Transverse colon (tissue), 4 donors: Measurements from ENCODE around the gene PRG3. TPM values are rescaled to one million over a fixed set of nuclear protein-coding genes. Genes with fewer than 3 reads are reported as not detected.

Experiments used
- DNase-seq: peaks from one replicate; pipeline ENCODE4 v3.0.0-alpha.2; 2019
- H3K27ac ChIP-seq, 4 donors: fragments of 200-600 bp; sonication (generic); 2 replicates each; pipeline ENCODE4 v1.5.1; 2016 to 2018; ENCODE audit warnings: inconsistent platforms in 4 of 4
- H3K27me3 ChIP-seq: fragments of 200-600 bp; sonication (generic); 2 replicates; pipeline ENCODE4 v1.5.1; 2017; ENCODE audit warnings: inconsistent platforms
- H3K36me3 ChIP-seq, 4 donors: fragments of 200-600 bp; sonication (generic); 2 replicates each; pipeline ENCODE4 v1.5.1; 2017 to 2019; ENCODE audit warnings: inconsistent platforms in 4 of 4
- H3K4me1 ChIP-seq, 4 donors: fragments of 200-600 bp; sonication (generic); 2 replicates each; pipeline ENCODE4 v1.5.1; 2017 to 2020; ENCODE audit warnings: inconsistent platforms in 4 of 4
- H3K4me3 ChIP-seq, 4 donors: fragments of 200-600 bp; sonication (generic); 1 replicate in 1 of 4; 2 replicates in 3 of 4; pipeline versions ENCODE4 v1.5.1 to v1.6.1; 2017 to 2019; ENCODE audit warnings: inconsistent platforms in 4 of 4
- H3K9me3 ChIP-seq, 2 donors: fragments of 200-600 bp; sonication (generic); 2 replicates each; pipeline ENCODE4 v1.5.1; 2017 to 2019; ENCODE audit warnings: inconsistent platforms in 2 of 2
- EP300 ChIP-seq: sonication (generic); formaldehyde crosslinking; IDR thresholded peaks from one replicate; pipeline ENCODE4 v1.6.1; 2017; ENCODE audit warnings: antibody characterized with exemption, low read depth
- POLR2A ChIP-seq: fragments of 450-650 bp; IDR thresholded peaks from one replicate; pipeline ENCODE4 v1.6.1; 2016; ENCODE audit warnings: antibody characterized with exemption, mild to moderate bottlenecking, moderate library complexity
- POLR2AphosphoS5 ChIP-seq, 3 donors: sonication (generic); formaldehyde crosslinking; IDR thresholded peaks; one replicate each; pipeline ENCODE4 v1.6.1; 2016; ENCODE audit warnings: antibody characterized with exemption in 3 of 3
- WGBS, 2 donors: methylation state at CpG; one replicate each; pipeline ENCODE4 v1.1.5; 2018; ENCODE audit warnings: low coverage in 1 of 2; 5-methylcytosine and 5-hydroxymethylcytosine counted together
- in situ Hi-C, 4 donors: fragments of 200-750 bp; cut with MboI; loops; one replicate each; pipeline versions ENCODE4 v1.15.0 to v1.15.1; 2017; ENCODE audit warnings: low sequenced_read_pairs in 3 of 4, low pct_ligation_motif_present in 1 of 4, low pct_unique_long_range_greater_than_20kb in 1 of 4
- intact Hi-C: fragments of 100-400 bp; cut with DNase I; formaldehyde crosslinking; loops from one replicate; pipeline ENCODE4 v1.15.1; 2023; ENCODE audit warnings: low total_unique reads
- total RNA-seq, 4 donors: library from RNA; depleted of rRNA; stranded (reverse); fragments of >200 nt; gene quantifications; one replicate each; pipeline ENCODE4 v1.1.0, GENCODE V29; 2016
- TF ChIP-seq, protein P1 (sequence below), 5 experiments: fragments of 200-600 bp in 3 of 5; fragments of 450-650 bp in 2 of 5; sonication (generic) in 3 of 5; IDR thresholded peaks; 1 replicate in 2 of 5; 2 replicates in 3 of 5; pipeline ENCODE4 v1.5.1; 2016 to 2017; ENCODE audit warnings: antibody characterized with exemption in 5 of 5, inconsistent platforms in 3 of 5, mild to moderate bottlenecking in 2 of 5, moderate library complexity in 1 of 5

The PRG3 gene
- total RNA-seq, 4 donors from 2014 or later, result not detected

DNA sequence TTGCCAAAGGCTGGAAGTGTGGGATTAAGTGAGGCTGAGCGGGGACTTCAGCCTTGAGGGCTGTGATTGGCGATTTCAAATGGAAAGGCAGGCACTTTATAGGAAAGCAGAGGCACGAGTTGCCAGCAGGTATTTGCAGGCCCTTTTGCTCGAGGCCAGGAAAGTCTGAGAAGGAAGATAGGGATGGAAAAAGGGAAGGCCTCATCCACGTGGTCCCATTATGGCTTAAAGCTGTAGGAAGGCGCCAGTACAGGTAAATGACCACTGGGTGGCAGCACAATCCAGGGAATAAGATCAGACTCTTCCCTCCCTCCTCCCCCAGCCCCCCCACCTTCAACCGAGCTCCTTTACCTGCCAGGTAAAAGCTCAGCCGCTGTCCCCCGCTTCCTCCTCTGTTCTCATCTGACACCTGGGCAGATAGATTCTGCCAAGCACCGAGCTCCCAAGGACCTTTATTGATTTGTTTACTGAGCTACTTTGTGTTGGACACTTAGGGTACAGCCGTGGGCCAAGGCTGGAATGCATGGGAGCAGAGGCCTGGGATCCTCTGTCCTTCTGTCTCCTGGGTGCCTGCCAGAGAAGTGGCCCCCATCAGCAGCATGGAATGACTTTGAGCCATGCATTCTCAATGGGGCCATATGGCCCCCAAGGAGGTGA is 35.3 kb downstream of the PRG3 start:
- H3K27ac ChIP-seq, result no peak overlapping the region
- H3K4me3 ChIP-seq, result no peak overlapping the region
- H3K4me1 ChIP-seq, result peaks cover 0 to 9% (median 0%) of the 10 kb centered on the region in 4 donors
- in situ Hi-C loops, result loop anchor here in 3 of 4 donors (10.0 to 25.0 kb wide), 3 partner anchors 142 to 299 kb away; partner anchors contain the start of gene YPEL4 (in 3 of the 3)
- 24 to 30% methylated on average over 5 to 11 of the region's 11 CpGs for WGBS, 2 donors
- no peaks in the 10 kb centered on the region for H3K27me3 ChIP-seq
- DNase-seq, result peak; percentile 84
- H3K9me3 ChIP-seq, result no peaks in the 10 kb centered on the region
- intact Hi-C loops, result no loop called here
- TF ChIP-seq POLR2AphosphoS5 (IDR thresholded peaks at IDR 0.05) (no peak), POLR2A (no peak), EP300 (no peak)
- TF ChIP-seq, protein P1, sequence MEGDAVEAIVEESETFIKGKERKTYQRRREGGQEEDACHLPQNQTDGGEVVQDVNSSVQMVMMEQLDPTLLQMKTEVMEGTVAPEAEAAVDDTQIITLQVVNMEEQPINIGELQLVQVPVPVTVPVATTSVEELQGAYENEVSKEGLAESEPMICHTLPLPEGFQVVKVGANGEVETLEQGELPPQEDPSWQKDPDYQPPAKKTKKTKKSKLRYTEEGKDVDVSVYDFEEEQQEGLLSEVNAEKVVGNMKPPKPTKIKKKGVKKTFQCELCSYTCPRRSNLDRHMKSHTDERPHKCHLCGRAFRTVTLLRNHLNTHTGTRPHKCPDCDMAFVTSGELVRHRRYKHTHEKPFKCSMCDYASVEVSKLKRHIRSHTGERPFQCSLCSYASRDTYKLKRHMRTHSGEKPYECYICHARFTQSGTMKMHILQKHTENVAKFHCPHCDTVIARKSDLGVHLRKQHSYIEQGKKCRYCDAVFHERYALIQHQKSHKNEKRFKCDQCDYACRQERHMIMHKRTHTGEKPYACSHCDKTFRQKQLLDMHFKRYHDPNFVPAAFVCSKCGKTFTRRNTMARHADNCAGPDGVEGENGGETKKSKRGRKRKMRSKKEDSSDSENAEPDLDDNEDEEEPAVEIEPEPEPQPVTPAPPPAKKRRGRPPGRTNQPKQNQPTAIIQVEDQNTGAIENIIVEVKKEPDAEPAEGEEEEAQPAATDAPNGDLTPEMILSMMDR (IDR thresholded peaks at IDR 0.05), result peak; percentile 70 to 86 (median 80)
- H3K36me3 ChIP-seq, result no peaks in the 10 kb centered on the region

DNA sequence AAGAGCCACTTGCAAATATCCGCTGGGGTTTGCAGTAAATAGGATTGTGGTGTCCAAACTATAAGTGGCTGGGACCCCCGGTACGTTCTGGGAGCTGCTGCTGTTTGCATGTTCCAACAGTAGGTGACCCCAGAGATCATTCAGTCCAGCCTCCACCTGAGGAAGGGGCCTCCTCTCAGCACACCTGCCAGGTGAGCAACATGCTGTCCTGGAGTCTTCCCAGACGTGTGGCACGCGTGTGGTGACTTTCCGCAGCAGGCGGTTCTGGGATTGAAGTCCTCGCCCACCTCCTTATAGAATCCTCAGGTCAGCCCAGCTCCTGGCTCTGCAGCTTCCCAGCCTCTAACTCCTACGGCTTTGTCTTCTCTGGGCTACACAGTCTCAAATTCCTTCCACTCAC is 36.1 kb downstream of the PRG3 start:
- Histone ChIP-seq H3K4me3 (no peak overlapping the region), H3K9me3 (no peaks in the 10 kb centered on the region), H3K36me3 (no peaks in the 10 kb centered on the region), H3K27me3 (no peaks in the 10 kb centered on the region), H3K4me1 (peaks cover 0 to 7% (median 0%) of the 10 kb centered on the region in 4 donors), H3K27ac (no peak overlapping the region)
- intact Hi-C loops, result no loop called here
- no peak for TF ChIP-seq EP300
- TF ChIP-seq POLR2AphosphoS5 (IDR thresholded peaks at IDR 0.05), result no peak
- TF ChIP-seq POLR2A, result no peak
- no peak for DNase-seq
- in situ Hi-C loops, result loop anchor here in 3 of 4 donors (10.0 to 25.0 kb wide), 3 partner anchors 142 to 300 kb away; partner anchors contain the start of gene YPEL4 (in 3 of the 3)
- 84 to 91% methylated on average over 3 to 10 of the region's 10 CpGs for WGBS, 2 donors

DNA sequence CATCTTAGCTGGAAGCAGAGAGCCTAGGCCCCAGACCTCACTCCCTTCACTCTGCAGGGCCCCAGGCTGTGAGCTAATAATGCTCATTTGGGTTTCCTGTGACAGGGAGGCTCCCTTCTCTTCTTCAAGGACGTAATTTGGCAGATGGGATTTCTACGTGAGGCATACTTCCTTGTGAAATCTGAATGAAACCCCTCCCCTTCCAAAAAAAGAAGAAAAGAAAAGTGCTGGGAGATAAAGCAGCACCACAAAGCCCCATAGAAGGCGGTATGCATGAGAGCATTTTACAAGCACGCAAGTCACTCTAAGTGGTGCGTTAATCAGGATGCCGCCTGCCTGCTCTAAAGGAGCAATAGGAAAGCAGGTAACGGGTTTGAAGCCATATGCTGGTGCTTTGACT is 37.1 kb downstream of the PRG3 start:
- Histone ChIP-seq H3K27ac (no peak overlapping the region), H3K9me3 (no peaks in the 10 kb centered on the region), H3K36me3 (no peaks in the 10 kb centered on the region), H3K4me3 (no peak overlapping the region), H3K4me1 (peaks cover 0 to 3% (median 0%) of the 10 kb centered on the region in 4 donors), H3K27me3 (no peaks in the 10 kb centered on the region)
- in situ Hi-C loops (loop anchor here in 3 of 4 donors (10.0 to 25.0 kb wide), 3 partner anchors 143 to 301 kb away; partner anchors contain the start of gene YPEL4 (in 3 of the 3)), intact Hi-C loops (no loop called here)
- DNase-seq, result no peak
- WGBS, 2 donors, result 80 to 81% methylated on average over 7 of the region's 7 CpGs
- TF ChIP-seq POLR2AphosphoS5 (IDR thresholded peaks at IDR 0.05), result no peak
- TF ChIP-seq, protein P1 (IDR thresholded peaks at IDR 0.05), result no peak

DNA sequence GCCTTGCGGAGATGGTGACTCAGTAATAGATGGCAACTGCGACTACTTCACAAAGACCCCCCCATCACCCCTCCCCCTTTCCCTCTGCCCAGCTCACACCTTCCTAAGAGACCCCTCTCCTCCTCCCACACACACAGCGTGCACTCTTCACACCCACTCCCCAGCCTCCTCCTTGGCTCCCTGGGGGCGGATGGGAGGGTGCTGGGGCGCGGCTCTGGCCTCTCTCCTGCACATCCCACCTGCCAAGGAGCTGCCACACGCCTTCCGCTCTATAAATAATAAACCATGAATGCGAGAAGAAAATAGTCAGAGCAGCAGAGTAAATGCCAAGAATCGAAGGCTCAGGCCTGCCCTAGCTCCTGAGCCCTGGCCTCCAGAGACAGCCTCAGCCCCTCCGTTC is 38.2 kb downstream of the PRG3 start:
- TF ChIP-seq POLR2AphosphoS5 (IDR thresholded peaks at IDR 0.05), result no peak
- TF ChIP-seq EP300, result no peak
- TF ChIP-seq, protein P1 (IDR thresholded peaks at IDR 0.05), result no peak
- TF ChIP-seq POLR2A, result no peak
- 78 to 81% methylated on average over 9 to 11 of the region's 11 CpGs for WGBS, 2 donors
- H3K4me1 ChIP-seq, result peaks cover 0 to 3% (median 0%) of the 10 kb centered on the region in 4 donors
- no peak overlapping the region for H3K4me3 ChIP-seq
- no peaks in the 10 kb centered on the region for H3K36me3 ChIP-seq
- no peak overlapping the region for H3K27ac ChIP-seq
- intact Hi-C loops (no loop called here), in situ Hi-C loops (loop anchor here in 3 of 4 donors (10.0 to 25.0 kb wide), 3 partner anchors 145 to 302 kb away; partner anchors contain the start of gene YPEL4 (in 3 of the 3))
- DNase-seq, result no peak
- no peaks in the 10 kb centered on the region for H3K27me3 ChIP-seq
- H3K9me3 ChIP-seq, result no peaks in the 10 kb centered on the region
